ENCODE data around the gene UBE2D3.

- no peak for TF ChIP-seq POLR2A (IDR thresholded peaks at IDR 0.05)
- no peak for TF ChIP-seq CTCF (IDR thresholded peaks at IDR 0.05)
These were observed 48.1 kb downstream of the UBE2D3 start for GRCh38 chr4:102779204-102779603.

All from vagina (tissue), 2 donors.